ENCODE measurements around the gene SLC26A1.

SLC26A1 gene

DNA sequence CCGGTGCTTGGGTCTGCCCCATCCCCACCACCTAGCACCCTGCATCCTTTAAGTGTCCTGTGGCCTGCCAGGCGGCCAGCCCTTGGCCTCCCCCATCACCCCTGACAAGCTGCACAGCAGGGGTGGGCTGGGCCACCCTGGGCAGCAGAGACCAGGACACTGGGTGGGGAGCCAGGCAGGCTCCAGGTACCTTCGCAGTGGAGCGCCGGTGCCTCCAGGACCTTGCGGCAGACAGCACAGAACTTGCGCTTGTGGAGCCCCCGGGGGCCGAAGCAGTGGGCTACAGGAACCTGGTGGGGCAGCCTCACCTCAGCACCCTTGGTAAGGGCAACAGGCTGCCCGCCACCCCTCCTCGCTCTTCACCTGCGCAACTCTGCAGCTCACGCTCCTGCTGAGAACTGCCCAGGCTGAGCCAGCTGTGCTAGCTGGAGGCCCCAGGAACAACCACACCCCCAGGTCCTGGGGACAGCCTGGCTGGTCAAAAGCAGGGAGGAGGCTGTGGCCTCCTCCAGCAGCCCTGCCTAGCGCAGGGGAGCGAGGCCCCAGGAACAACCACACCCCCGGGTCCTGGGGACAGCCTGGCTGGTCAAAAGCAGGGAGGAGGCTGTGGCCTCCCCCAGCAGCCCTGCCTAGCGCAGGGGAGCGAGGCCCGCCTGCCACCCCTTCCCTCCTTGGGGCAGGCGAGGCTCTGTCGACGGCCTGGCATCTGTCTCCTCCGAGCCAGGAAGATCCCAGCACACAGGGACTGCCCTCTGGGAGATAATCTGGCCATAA is 24.4 kb downstream of the SLC26A1 start:
- no peak for DNase-seq (ENCODE audit: low read depth, low spot score)
- Histone ChIP-seq H3K27me3 (ENCODE audit: insufficient read depth, insufficient read length) (peaks cover 25% of the 10 kb centered on the region), H3K9me3 (ENCODE audit: insufficient read depth, low read length) (no peaks in the 10 kb centered on the region), H3K36me3 (ENCODE audit: insufficient read depth, insufficient read length, low read length) (peaks cover 32% of the 10 kb centered on the region), H3K4me1 (ENCODE audit: insufficient read depth, insufficient read length) (peaks cover 28% of the 10 kb centered on the region), H3K9ac (ENCODE audit: insufficient read length, low read depth) (peak overlapping the region; percentile 51), H3K4me3 (ENCODE audit: insufficient read length, low read depth) (no peak overlapping the region)
- no peak for TF ChIP-seq ZNF274 (IDR thresholded peaks at IDR 0.05; ENCODE audit: low read depth, low read length)
- TF ChIP-seq YY1 (IDR thresholded peaks at IDR 0.05; ENCODE audit: insufficient read depth, insufficient read length): no peak
- no peak for TF ChIP-seq SUZ12 (IDR thresholded peaks at IDR 0.05; ENCODE audit: extremely low read depth, insufficient read depth, insufficient read length)

DNA sequence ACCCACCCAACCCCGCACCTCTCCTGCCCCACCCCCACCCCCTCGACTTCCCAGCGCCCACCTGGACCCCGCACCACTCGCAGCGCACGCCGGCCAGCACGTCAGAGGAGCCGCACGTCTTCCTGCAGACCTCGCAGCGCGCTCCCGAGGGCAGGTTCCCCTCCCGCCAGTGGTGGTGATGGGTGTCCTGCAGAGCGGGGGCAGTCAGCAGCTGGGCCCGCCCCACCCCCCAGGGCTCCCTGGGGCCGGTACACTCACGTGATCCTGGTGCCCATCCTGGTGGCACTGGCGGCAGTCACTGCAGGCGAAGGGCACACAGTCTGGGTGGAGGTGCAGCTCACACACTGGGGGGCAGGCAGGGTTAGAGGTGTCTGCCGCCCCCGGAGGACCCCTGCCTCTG is 25.0 kb downstream of the SLC26A1 start:
- peaks cover 23% of the 10 kb centered on the region for H3K27me3 ChIP-seq (ENCODE audit: insufficient read depth, insufficient read length)
- H3K36me3 ChIP-seq (ENCODE audit: insufficient read depth, insufficient read length, low read length): peaks cover 36% of the 10 kb centered on the region
- peaks cover 26% of the 10 kb centered on the region for H3K4me1 ChIP-seq (ENCODE audit: insufficient read depth, insufficient read length)
- no peak overlapping the region for H3K9ac ChIP-seq (ENCODE audit: insufficient read length, low read depth)
- H3K9me3 ChIP-seq (ENCODE audit: insufficient read depth, low read length): no peaks in the 10 kb centered on the region
- TF ChIP-seq ZNF274 (IDR thresholded peaks at IDR 0.05; ENCODE audit: low read depth, low read length) (no peak), SUZ12 (IDR thresholded peaks at IDR 0.05; ENCODE audit: extremely low read depth, insufficient read depth, insufficient read length) (no peak), YY1 (IDR thresholded peaks at IDR 0.05; ENCODE audit: insufficient read depth, insufficient read length) (no peak)
- DNase-seq (ENCODE audit: low read depth, low spot score): no peak
- no peak overlapping the region for H3K4me3 ChIP-seq (ENCODE audit: insufficient read length, low read depth)

DNA sequence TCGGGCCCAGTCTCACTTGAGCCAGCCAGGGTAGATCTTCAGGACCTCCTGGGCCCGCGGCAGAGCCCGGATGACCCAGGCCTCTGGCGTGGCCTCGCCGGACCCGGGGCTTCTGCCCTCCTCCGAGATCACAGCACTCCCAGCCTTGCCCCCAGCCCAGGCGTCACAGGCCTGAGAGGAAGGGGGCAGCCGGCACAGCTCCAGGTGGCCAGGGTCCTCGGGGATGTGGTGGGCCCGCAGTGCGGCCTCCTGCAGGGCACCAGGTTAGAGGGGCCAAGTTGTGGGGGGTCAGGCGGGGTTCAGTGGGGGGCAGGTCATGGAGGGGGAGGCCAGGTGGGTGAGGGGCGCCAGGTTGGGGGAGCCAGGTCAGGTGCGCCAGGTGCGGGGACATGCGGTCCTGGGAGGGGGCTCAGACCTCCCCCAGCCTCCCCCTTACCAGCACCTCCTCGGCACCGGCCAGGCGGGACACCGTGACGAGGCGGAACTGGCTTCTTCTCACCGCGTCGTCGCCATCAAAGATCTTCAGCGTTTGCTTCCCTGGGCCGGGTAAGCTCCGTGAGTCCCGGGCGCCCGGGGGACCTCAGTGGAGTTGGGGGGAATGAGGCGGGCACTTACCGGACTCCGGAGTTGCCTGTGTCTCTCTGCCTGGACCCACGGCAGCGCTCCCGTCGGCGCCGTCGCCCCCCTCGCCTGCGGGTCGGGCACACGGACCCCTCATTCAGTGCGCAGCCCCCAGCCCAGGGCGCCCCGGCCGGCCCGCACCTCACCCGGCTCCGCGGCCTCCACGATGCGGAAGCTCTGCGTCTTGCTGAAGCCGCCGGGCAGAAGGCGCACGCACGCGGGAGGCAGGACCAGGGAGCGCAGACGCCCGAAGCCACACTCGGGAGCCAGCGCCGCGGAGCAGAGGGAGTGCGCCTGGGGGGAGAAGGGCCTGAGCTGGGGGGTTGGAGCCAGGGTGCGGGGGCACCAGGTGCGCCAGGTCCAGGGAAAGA is 25.8 kb downstream of the SLC26A1 start:
- no peak for DNase-seq (ENCODE audit: low read depth, low spot score)
- Histone ChIP-seq H3K36me3 (ENCODE audit: insufficient read depth, insufficient read length, low read length) (peaks cover 42% of the 10 kb centered on the region), H3K27me3 (ENCODE audit: insufficient read depth, insufficient read length) (peaks cover 15% of the 10 kb centered on the region), H3K4me3 (ENCODE audit: insufficient read length, low read depth) (no peak overlapping the region), H3K9me3 (ENCODE audit: insufficient read depth, low read length) (no peaks in the 10 kb centered on the region), H3K9ac (ENCODE audit: insufficient read length, low read depth) (no peak overlapping the region), H3K4me1 (ENCODE audit: insufficient read depth, insufficient read length) (peaks cover 26% of the 10 kb centered on the region)
- no peak for TF ChIP-seq ZNF274 (IDR thresholded peaks at IDR 0.05; ENCODE audit: low read depth, low read length)

DNA sequence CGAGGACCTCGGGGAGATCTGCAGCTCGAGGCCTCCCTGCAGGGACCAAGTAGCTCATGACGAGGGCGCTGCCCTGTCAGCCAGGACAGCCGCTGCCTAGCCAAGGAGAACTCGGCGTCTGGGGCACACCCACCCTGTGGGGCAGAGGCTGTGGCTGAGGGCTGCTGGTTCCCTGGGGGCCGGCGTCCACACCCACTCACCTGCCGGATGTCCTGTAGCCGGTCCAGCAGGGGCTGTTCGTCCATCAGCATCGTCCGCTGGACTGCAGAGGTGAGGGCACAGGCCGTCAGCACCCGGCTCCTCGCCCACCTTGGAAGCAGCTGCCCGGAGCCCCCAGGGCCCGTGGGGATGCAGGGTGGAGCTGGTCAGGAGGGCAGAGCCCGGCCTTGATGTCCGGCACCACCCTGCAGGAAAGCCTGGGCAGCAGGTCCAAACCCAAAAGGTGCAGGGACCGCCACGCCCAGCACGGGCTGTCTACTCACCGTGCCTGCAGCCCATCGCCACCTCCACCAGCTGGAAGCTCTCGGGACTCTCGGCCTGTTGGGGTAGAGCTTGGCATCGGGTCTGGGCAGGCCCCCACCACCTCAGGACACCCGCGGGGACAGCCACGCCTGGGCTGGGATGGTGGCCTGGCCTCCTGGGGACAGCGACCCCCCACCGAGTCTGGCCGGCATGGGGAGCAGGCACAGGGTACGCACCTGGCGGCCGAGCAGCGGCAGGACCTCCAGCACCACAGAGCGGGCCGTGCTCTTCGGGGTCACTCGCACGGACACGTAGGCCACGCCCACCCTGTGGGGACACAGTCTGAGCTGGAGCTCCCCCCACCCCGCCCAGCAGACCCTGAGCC is 26.7 kb downstream of the SLC26A1 start:
- no peak for TF ChIP-seq SUZ12 (IDR thresholded peaks at IDR 0.05; ENCODE audit: extremely low read depth, insufficient read depth, insufficient read length)
- no peak for TF ChIP-seq ZNF274 (IDR thresholded peaks at IDR 0.05; ENCODE audit: low read depth, low read length)
- TF ChIP-seq YY1 (IDR thresholded peaks at IDR 0.05; ENCODE audit: insufficient read depth, insufficient read length): no peak
- H3K9me3 ChIP-seq (ENCODE audit: insufficient read depth, low read length): no peaks in the 10 kb centered on the region
- no peak overlapping the region for H3K9ac ChIP-seq (ENCODE audit: insufficient read length, low read depth)
- no peak overlapping the region for H3K4me3 ChIP-seq (ENCODE audit: insufficient read length, low read depth)
- H3K36me3 ChIP-seq (ENCODE audit: insufficient read depth, insufficient read length, low read length): peaks cover 51% of the 10 kb centered on the region
- no peak for DNase-seq (ENCODE audit: low read depth, low spot score)
- H3K4me1 ChIP-seq (ENCODE audit: insufficient read depth, insufficient read length): peaks cover 23% of the 10 kb centered on the region
- H3K27me3 ChIP-seq (ENCODE audit: insufficient read depth, insufficient read length): peaks cover 6% of the 10 kb centered on the region

DNA sequence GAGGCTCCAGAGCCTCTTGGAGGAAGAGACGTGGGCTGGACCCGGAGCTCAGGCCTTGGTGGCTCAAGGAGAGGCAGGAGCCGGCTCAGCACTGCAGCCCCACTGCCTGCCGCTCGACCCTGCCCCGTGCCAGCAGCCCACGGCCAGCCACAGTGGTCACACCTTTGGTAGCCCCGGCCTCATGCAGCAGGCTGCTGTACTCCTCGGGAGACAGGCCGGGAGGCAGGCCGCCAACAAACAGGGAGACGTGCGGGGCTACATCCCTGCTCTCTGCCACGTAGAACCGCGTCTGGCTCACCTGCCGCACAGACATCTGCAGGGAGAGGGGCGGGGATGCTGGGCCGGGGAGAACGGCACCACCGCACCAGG is 27.5 kb downstream of the SLC26A1 start:
- no peak for DNase-seq (ENCODE audit: low read depth, low spot score)
- H3K27me3 ChIP-seq (ENCODE audit: insufficient read depth, insufficient read length): no peaks in the 10 kb centered on the region
- no peak for TF ChIP-seq ZNF274 (IDR thresholded peaks at IDR 0.05; ENCODE audit: low read depth, low read length)
- TF ChIP-seq SUZ12 (IDR thresholded peaks at IDR 0.05; ENCODE audit: extremely low read depth, insufficient read depth, insufficient read length): no peak
- no peak for TF ChIP-seq YY1 (IDR thresholded peaks at IDR 0.05; ENCODE audit: insufficient read depth, insufficient read length)
- no peaks in the 10 kb centered on the region for H3K9me3 ChIP-seq (ENCODE audit: insufficient read depth, low read length)
- H3K9ac ChIP-seq (ENCODE audit: insufficient read length, low read depth): no peak overlapping the region
- H3K4me1 ChIP-seq (ENCODE audit: insufficient read depth, insufficient read length): peaks cover 20% of the 10 kb centered on the region
- peaks cover 57% of the 10 kb centered on the region for H3K36me3 ChIP-seq (ENCODE audit: insufficient read depth, insufficient read length, low read length)
- no peak overlapping the region for H3K4me3 ChIP-seq (ENCODE audit: insufficient read length, low read depth)

DNA sequence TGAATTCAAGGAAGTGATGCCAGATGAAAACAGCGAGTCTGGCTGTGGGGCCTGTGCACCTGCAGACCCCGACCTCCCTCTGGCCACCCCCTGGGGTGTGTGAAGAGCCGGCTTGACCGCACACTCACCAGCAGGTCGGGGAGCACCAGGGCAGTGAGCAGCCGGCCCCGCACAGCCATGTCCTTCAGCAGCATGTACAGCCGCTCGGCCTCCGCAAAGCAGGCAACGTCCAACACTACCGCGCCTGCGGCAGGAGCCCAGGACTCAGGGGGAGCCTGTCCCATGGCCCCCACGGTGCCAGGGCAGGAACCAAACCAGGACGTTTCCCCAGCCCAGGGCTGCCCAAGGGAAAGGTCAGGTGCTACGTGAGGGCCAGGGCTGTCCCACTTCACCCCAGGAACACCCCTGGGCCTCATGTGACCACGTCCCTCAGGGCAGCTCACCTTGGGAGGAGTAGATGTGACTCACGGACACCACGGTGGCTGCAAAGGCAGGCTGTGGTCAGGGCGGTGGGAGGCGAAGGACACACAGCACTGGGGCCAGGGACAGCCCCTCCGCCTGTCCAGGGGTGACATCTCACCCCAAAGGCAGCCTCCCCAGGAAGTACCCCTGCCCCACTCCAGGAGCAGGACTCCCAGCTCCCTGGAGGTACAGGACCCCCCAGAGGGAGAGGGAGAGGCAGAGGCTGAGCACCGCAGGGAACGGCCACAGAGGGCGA is 28.0 kb downstream of the SLC26A1 start:
- Histone ChIP-seq H3K9ac (ENCODE audit: insufficient read length, low read depth) (no peak overlapping the region), H3K27me3 (ENCODE audit: insufficient read depth, insufficient read length) (no peaks in the 10 kb centered on the region), H3K36me3 (ENCODE audit: insufficient read depth, insufficient read length, low read length) (peaks cover 62% of the 10 kb centered on the region), H3K4me3 (ENCODE audit: insufficient read length, low read depth) (no peak overlapping the region), H3K9me3 (ENCODE audit: insufficient read depth, low read length) (no peaks in the 10 kb centered on the region), H3K4me1 (ENCODE audit: insufficient read depth, insufficient read length) (peaks cover 15% of the 10 kb centered on the region)
- DNase-seq (ENCODE audit: low read depth, low spot score): no peak
- TF ChIP-seq ZNF274 (IDR thresholded peaks at IDR 0.05; ENCODE audit: low read depth, low read length) (no peak), SUZ12 (IDR thresholded peaks at IDR 0.05; ENCODE audit: extremely low read depth, insufficient read depth, insufficient read length) (no peak), YY1 (IDR thresholded peaks at IDR 0.05; ENCODE audit: insufficient read depth, insufficient read length) (no peak)

Data from NT2/D1 (cell line).